Coronary artery (tissue), 2 donors: ENCODE data around the gene ANKRD23.

ENCODE experiments used
- DNase-seq: peaks from one replicate; pipeline ENCODE4 v3.0.0-alpha.2; 2017; ENCODE audit warnings: low spot score
- H3K27ac ChIP-seq, 2 donors: fragments of 200-600 bp; sonication (generic); one replicate each; pipeline ENCODE4 v1.5.1; 2016 to 2019
- H3K4me3 ChIP-seq: fragments of 200-600 bp; sonication (generic); 2 replicates; pipeline ENCODE4 v1.5.1; 2016; ENCODE audit warnings: mild to moderate bottlenecking, moderate library complexity
- TF ChIP-seq, protein P1 (sequence below): fragments of 200-600 bp; sonication (generic); IDR thresholded peaks from one replicate; pipeline ENCODE4 v1.5.1; 2019; ENCODE audit warnings: antibody characterized with exemption

Gene ANKRD23

GRCh38 chr2:96860065-96861029, 16.5 kb upstream of the ANKRD23 start:
- no peak overlapping the region for H3K4me3 ChIP-seq
- TF ChIP-seq, protein P1, sequence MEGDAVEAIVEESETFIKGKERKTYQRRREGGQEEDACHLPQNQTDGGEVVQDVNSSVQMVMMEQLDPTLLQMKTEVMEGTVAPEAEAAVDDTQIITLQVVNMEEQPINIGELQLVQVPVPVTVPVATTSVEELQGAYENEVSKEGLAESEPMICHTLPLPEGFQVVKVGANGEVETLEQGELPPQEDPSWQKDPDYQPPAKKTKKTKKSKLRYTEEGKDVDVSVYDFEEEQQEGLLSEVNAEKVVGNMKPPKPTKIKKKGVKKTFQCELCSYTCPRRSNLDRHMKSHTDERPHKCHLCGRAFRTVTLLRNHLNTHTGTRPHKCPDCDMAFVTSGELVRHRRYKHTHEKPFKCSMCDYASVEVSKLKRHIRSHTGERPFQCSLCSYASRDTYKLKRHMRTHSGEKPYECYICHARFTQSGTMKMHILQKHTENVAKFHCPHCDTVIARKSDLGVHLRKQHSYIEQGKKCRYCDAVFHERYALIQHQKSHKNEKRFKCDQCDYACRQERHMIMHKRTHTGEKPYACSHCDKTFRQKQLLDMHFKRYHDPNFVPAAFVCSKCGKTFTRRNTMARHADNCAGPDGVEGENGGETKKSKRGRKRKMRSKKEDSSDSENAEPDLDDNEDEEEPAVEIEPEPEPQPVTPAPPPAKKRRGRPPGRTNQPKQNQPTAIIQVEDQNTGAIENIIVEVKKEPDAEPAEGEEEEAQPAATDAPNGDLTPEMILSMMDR = no peak
- H3K27ac ChIP-seq = peak overlapping the region; percentile 84 to 88
- DNase-seq = peak; percentile 75

DNA sequence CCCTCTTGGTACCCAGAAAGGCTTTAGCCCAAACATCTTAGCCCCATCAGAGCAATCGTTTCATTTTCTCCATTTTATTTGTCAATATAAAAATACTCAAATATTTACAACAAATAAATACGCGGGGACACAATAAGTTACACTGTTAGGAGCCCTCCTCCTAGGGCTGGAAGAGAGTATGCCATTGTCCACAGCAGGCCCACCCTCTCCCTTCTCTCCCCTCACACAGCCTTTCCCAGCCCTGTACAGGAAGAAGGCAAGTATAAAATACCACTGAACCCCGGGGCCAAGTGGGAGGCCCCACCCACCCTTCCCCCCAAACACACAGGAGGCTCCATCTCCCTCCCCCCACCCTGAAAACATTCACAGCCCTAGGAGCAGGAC, 15.9 kb upstream of the ANKRD23 start:
- TF ChIP-seq, protein P1 = no peak
- Histone ChIP-seq H3K4me3 (no peak overlapping the region), H3K27ac (peak overlapping the region; percentile 84 to 88)
- no peak for DNase-seq

- TF ChIP-seq, protein P1 = no peak
- peak; percentile 86 for DNase-seq
- H3K4me3 ChIP-seq = peak overlapping the region; percentile 94
- peak overlapping the region; percentile 84 to 88 for H3K27ac ChIP-seq
These were observed 15.4 kb upstream of the ANKRD23 start for GRCh38 chr2:96859099-96859649.

DNA sequence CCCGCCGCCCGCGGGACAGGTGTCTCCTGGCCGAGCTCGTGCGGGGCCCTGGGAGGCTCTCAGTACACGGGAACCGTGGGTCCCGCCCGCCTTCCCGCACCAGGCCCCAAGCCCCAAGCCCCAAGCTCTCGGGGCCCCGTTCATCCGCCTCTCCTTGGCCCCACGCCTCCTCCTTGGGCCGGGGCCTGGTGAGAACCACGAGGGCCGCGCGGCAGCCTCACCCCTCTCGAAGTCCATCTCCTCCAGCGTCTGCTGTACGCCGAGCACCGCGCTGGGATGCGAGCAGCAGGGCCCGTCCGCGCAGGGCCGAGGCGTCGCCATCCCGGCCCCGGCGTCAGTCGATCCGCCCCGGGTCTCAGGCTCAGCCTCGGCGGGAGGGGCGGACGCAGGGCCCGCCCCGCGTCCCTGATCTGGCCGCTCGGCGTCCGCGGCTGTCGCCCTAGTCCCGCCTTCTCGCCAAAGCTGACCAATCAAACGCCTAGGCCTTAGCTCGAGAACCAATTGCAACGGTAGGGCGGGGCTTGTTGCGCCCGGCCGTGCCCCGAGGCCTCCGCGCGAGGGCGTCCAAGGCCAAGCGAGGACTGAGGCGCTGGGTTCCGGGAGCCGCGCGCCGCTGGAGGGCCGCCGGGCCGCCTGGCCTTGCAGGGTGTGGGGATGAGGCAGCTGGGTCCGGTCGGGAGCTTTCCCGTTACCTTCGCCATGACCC, 14.0 kb upstream of the ANKRD23 start, which contains the start of gene ANKRD39:
Gene ANKRD39, minus strand, starts transcription at position 350 of the 706 bp plus-strand sequence. Its CDS starts 29 bp downstream, at position 321.
- TF ChIP-seq, protein P1 = peak; percentile 72
- peak; percentile 98 for DNase-seq

DNA sequence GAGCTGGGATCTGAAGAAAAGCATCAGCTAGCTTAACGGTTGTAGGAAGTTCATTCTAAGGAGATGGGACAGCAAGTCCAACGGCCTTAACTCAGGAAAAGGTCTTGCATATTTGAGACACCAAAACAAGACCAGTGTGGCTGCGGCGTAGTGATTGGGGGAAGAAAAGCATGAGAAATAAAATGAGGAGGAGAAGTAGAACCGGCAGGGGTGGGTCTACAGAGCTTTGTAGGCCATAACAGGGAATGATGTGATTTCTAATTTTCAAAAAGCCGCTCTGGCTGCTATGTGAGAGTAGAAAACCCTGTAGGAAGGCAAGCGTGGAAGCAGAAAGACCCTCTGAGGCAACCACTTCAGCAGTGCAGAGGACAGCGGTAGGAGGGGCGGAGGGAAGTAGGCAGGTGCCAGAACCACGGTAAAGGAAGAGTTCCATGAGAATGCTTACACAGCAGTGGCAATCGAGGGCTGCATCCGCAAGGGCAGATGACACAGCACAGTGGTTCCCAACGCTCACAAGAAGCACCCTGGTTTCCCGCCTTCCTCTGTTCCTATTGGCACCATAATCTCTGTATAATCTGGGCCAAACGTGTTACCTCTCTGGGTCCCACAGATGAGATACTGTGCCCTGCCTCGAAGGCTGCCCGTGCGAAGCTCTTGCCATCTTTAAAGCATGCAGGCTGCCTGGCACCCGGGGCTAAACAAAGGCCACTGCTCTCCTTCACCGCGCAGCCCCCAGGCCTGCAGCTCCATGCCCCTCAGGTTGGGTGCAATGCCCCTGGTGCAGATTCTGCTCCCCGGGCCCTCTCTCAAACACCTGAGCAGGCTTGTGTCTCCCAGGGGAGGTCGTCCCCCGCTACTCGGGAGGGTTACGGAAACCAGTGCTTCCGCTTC, 13.2 kb upstream of the ANKRD23 start:
- TF ChIP-seq, protein P1 = no peak
- peak overlapping the region; percentile 32 to 88 for H3K27ac ChIP-seq
- H3K4me3 ChIP-seq = peak overlapping the region; percentile 94
- DNase-seq = peak; percentile 81

More for the DNA sequence above, 14.0 kb upstream of the ANKRD23 start, which contains the start of gene ANKRD39:
- Histone ChIP-seq H3K4me3 (peak within 1 kb of the TSS; percentile 94), H3K27ac (peak within 1 kb of the TSS; percentile 84 to 88)

- peak; percentile 58 for DNase-seq
These were observed 9.5 kb upstream of the ANKRD23 start for GRCh38 chr2:96853321-96853720.

More at GRCh38 chr2:96853321-96853720, 9.5 kb upstream of the ANKRD23 start:
- Histone ChIP-seq H3K4me3 (no peak overlapping the region), H3K27ac (no peak overlapping the region)
- TF ChIP-seq, protein P1 = no peak
